ENCODE results near the gene DIDO1. TPM values are rescaled to one million over a fixed set of nuclear protein-coding genes. Genes with fewer than 3 reads are reported as not detected.

DIDO1 gene
- total RNA-seq, 2 experiments from 2014 or later: 51.9 to 54.3 TPM

DNA sequence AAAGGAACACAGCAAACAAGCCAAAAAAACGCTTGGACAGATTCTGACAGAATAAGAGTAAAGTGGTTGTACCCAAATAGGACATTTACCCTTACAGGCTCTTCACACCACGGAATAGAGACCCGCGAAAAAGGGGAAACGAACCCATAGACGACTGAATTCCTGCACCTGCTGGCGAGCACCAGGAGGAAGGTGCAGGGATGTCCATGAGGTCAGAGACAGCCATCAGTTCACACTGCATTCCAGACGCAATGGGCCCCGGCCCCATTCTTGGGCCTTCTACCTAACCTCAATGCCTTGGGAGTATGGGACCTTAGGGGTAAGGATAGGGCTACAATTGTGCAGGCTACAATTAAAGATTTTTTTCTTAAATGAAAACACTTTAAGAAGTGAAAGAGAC lies 5.2 kb upstream of the DIDO1 start:
- H3K27ac Mint-ChIP-seq: peak overlapping the region; percentile 84
- H3K36me3 ChIP-seq (ENCODE audit: insufficient read depth, low read length): peaks cover 21% of the 10 kb centered on the region
- no peaks in the 10 kb centered on the region for H3K9me3 ChIP-seq (ENCODE audit: control insufficient read depth in 1 of 2, insufficient read depth in 1 of 2, low read length in 2 of 2)
- CTCF ChIA-PET: no interaction called here
- peaks cover 20% of the 10 kb centered on the region for H3K36me3 Mint-ChIP-seq (ENCODE audit: low read depth)
- TF ChIP-seq, protein P1, sequence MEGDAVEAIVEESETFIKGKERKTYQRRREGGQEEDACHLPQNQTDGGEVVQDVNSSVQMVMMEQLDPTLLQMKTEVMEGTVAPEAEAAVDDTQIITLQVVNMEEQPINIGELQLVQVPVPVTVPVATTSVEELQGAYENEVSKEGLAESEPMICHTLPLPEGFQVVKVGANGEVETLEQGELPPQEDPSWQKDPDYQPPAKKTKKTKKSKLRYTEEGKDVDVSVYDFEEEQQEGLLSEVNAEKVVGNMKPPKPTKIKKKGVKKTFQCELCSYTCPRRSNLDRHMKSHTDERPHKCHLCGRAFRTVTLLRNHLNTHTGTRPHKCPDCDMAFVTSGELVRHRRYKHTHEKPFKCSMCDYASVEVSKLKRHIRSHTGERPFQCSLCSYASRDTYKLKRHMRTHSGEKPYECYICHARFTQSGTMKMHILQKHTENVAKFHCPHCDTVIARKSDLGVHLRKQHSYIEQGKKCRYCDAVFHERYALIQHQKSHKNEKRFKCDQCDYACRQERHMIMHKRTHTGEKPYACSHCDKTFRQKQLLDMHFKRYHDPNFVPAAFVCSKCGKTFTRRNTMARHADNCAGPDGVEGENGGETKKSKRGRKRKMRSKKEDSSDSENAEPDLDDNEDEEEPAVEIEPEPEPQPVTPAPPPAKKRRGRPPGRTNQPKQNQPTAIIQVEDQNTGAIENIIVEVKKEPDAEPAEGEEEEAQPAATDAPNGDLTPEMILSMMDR (IDR thresholded peaks at IDR 0.05): no peak
- DNase-seq (no peak), ATAC-seq (ENCODE audit: poor library complexity) (no peak)
- H3K4me3 Mint-ChIP-seq: peak overlapping the region; percentile 98
- H3K9me3 Mint-ChIP-seq: no peaks in the 10 kb centered on the region
- H3K27me3 ChIP-seq (ENCODE audit: control insufficient read depth in 1 of 2, insufficient read depth in 2 of 2, low read length in 2 of 2): no peaks in the 10 kb centered on the region
- intact Hi-C loops (cut with DNase I, micrococcal nuclease): loop anchor here in 1 of 2 experiments (10.0 kb wide), 1 partner anchor 283 kb away; the partner anchor contains the start of gene YTHDF1
- no peak overlapping the region for H3K4me3 ChIP-seq (ENCODE audit: low read length)
- POLR2A ChIA-PET: interaction anchor here (1.3 kb wide), 1 partner anchor 23 kb away, joined by 3 read pairs; no protein-coding TSS in a partner anchor
- peaks cover 70% of the 10 kb centered on the region for H3K4me1 ChIP-seq (ENCODE audit: insufficient read depth, low read length)
- peaks cover 47% of the 10 kb centered on the region for H3K4me1 Mint-ChIP-seq (ENCODE audit: low read depth)
- H3K27me3 Mint-ChIP-seq: no peaks in the 10 kb centered on the region
- no peak overlapping the region for H3K27ac ChIP-seq (ENCODE audit: low read depth in 1 of 2, low read length in 2 of 2)

DNA sequence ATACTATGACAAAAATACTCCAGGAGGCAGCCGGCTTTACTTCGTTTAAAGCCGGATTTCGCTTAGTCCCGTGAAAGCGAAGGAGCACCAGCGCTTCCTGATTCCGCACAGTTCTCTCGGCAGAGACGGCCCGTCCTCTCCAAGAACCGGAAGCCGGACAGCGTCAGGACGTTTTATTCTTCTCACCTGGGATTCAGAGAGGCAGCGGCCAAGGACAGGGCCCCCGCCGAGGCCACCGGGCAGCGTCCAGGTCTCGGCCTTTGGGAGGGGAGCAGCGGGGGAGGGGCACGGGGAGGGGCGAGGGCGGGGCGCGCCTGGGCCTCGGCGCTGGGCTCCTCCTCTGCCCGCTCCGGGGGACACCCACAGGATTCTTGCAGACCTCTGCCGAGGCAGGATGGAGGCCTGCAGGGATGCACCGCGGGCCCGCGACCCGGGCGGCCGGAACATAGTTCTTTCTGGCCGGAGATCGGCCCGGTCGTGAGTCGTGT lies 2.8 kb upstream of the DIDO1 start:
- Histone ChIP-seq H3K9me3 (ENCODE audit: control insufficient read depth in 1 of 2, insufficient read depth in 1 of 2, low read length in 2 of 2) (no peaks in the 10 kb centered on the region), H3K4me1 (ENCODE audit: insufficient read depth, low read length) (peaks cover 57% of the 10 kb centered on the region), H3K4me3 (ENCODE audit: low read length) (peak overlapping the region; percentile 84), H3K36me3 (ENCODE audit: insufficient read depth, low read length) (peaks cover 8% of the 10 kb centered on the region), H3K27ac (ENCODE audit: low read depth in 1 of 2, low read length in 2 of 2) (peak overlapping the region; percentile 59 to 71), H3K27me3 (ENCODE audit: control insufficient read depth in 1 of 2, insufficient read depth in 2 of 2, low read length in 2 of 2) (no peaks in the 10 kb centered on the region)
- TF ChIP-seq, protein P1 (IDR thresholded peaks at IDR 0.05): no peak
- CTCF ChIA-PET: no interaction called here
- intact Hi-C loops (cut with DNase I, micrococcal nuclease): loop anchor here in 1 of 2 experiments (2.0 to 5.0 kb wide), 2 partner anchors 66 to 122 kb away; no protein-coding TSS in a partner anchor
- Mint-ChIP-seq H3K27ac (peak overlapping the region; percentile 84), H3K27me3 (no peaks in the 10 kb centered on the region), H3K36me3 (ENCODE audit: low read depth) (peaks cover 27% of the 10 kb centered on the region), H3K4me1 (ENCODE audit: low read depth) (peaks cover 66% of the 10 kb centered on the region), H3K4me3 (peak overlapping the region; percentile 98), H3K9me3 (no peaks in the 10 kb centered on the region)
- peak in 12 of 14 experiments; percentile 25 to 73 (median 58) for DNase-seq
- POLR2A ChIA-PET: interaction anchor here (1.8 to 4.2 kb wide), 3 partner anchors 8 to 25 kb away, joined by 9 to 69 read pairs (median 28); partner anchors contain the start of gene GID8
- ATAC-seq (ENCODE audit: poor library complexity): peak; percentile 37

DNA sequence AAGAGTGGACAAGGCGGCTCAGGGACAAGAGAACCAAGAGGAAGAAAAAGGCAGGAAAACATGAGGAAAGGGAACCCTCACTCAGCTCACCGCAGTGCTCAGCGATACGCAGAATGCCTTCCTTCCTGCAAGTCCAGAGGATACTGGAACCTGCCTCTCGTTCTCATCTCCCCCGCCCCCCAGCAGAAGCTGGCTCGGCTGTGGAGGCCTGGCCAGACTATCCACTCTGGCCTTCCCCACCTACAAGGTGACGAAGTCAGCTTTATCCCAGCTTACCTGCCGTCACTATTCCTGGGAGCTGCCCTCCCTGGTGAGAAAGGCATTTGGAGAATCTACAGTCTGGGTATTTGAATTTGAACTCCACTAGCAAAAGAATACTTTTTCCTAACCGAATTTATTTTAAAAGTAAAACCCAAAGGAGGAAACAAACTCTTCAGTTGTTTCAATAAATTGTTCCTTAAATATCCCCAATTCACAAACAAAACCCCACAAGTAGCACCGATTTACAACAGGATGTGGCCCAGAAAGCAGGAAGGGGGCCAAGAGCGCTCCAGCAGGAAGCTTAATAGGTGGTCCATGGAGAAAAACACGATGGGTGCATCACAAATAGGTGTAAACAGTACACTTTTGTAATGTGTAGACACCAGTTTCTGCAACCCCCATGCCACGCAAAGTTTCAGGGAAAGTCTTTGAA lies 2.1 kb upstream of the DIDO1 start:
- Mint-ChIP-seq H3K36me3 (ENCODE audit: low read depth) (peaks cover 27% of the 10 kb centered on the region), H3K9me3 (no peaks in the 10 kb centered on the region), H3K4me1 (ENCODE audit: low read depth) (peaks cover 73% of the 10 kb centered on the region), H3K27me3 (no peaks in the 10 kb centered on the region), H3K4me3 (peak overlapping the region; percentile 98), H3K27ac (peak overlapping the region; percentile 84)
- H3K36me3 ChIP-seq (ENCODE audit: insufficient read depth, low read length): peaks cover 6% of the 10 kb centered on the region
- peaks cover 55% of the 10 kb centered on the region for H3K4me1 ChIP-seq (ENCODE audit: insufficient read depth, low read length)
- no peak for ATAC-seq (ENCODE audit: poor library complexity)
- intact Hi-C loops (cut with DNase I, micrococcal nuclease): loop anchor here (1.0 to 5.0 kb wide), 3 partner anchors 9 to 121 kb away; no protein-coding TSS in a partner anchor
- H3K4me3 ChIP-seq (ENCODE audit: low read length): peak overlapping the region; percentile 84
- ChIA-PET POLR2A (interaction anchor here (1.8 to 4.2 kb wide), 4 partner anchors 9 to 67 kb away, joined by 9 to 69 read pairs (median 18); partner anchors contain the start of genes GID8 and TCFL5), CTCF (interaction anchor here (2.0 to 4.2 kb wide), 2 partner anchors 21 to 28 kb away, joined by 11 to 17 read pairs; no protein-coding TSS in a partner anchor)
- TF ChIP-seq, protein P1 (IDR thresholded peaks at IDR 0.05): no peak
- H3K27ac ChIP-seq (ENCODE audit: low read depth in 1 of 2, low read length in 2 of 2): peak overlapping the region; percentile 59 to 71
- peak in 3 of 14 experiments; percentile 40 to 56 (median 55) for DNase-seq
- no peaks in the 10 kb centered on the region for H3K27me3 ChIP-seq (ENCODE audit: control insufficient read depth in 1 of 2, insufficient read depth in 2 of 2, low read length in 2 of 2)
- no peaks in the 10 kb centered on the region for H3K9me3 ChIP-seq (ENCODE audit: control insufficient read depth in 1 of 2, insufficient read depth in 1 of 2, low read length in 2 of 2)
